Astrocyte of the cerebellum (primary cell): ENCODE results near the gene TAF5.
"Not testable (repeated sequence)": the region's sequence is repeated elsewhere in the genome, so short reads cannot be mapped to it uniquely, and the experiment has no call there.

Experiments
- DNase-seq: peaks from one replicate; pipeline ENCODE4 v3.0.0-alpha.2; 2011; ENCODE audit warnings: low read depth
- H3K4me3 ChIP-seq: 2 replicates; pipeline ENCODE4 v1.5.1; 2011; ENCODE audit warnings: mild to moderate bottlenecking, low read depth, low read length, moderate library complexity
- in situ Hi-C: cut with HindIII; loops from 2 replicates; pipeline ENCODE4 v1.10.0; 2017; ENCODE audit warnings: low sequenced_read_pairs
- TF ChIP-seq, protein P1 (sequence below): IDR thresholded peaks from 2 replicates; pipeline ENCODE4 v1.5.1; 2012; ENCODE audit warnings: low read length, low read depth, moderate library complexity, mild to moderate bottlenecking; ENCODE audit errors: missing control alignments

Gene TAF5

GRCh38 chr10:103397191-103397825, 29.5 kb downstream of the TAF5 start:
- H3K4me3 ChIP-seq: peak overlapping the region; percentile 82
- in situ Hi-C loops: loop anchor here (5.0 kb wide), 1 partner anchor 55 kb away; the partner anchor contains the start of gene CALHM2
- TF ChIP-seq, protein P1, sequence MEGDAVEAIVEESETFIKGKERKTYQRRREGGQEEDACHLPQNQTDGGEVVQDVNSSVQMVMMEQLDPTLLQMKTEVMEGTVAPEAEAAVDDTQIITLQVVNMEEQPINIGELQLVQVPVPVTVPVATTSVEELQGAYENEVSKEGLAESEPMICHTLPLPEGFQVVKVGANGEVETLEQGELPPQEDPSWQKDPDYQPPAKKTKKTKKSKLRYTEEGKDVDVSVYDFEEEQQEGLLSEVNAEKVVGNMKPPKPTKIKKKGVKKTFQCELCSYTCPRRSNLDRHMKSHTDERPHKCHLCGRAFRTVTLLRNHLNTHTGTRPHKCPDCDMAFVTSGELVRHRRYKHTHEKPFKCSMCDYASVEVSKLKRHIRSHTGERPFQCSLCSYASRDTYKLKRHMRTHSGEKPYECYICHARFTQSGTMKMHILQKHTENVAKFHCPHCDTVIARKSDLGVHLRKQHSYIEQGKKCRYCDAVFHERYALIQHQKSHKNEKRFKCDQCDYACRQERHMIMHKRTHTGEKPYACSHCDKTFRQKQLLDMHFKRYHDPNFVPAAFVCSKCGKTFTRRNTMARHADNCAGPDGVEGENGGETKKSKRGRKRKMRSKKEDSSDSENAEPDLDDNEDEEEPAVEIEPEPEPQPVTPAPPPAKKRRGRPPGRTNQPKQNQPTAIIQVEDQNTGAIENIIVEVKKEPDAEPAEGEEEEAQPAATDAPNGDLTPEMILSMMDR: no peak
- no peak for DNase-seq

DNA sequence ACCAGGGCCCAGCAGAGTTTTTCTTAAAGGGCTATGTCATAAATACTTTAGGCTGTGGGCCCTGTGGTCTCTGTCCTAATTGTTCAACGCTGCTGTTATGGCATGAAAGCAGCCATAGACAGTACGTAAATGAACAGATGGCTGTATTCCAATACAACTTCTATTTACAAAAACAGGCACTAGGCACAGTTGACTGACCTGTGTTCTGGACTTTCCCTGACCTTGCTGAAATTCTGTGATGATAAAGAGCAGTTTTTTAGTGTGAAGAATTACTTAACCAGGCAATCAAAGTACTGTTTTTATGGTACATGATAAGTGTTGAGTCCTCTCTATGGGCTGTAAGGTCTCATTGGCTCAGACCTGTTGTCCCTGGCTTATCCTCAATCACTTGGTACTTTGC, 45.8 kb downstream of the TAF5 start:
- in situ Hi-C loops: loop anchor here (10.0 kb wide), 1 partner anchor 61 kb away; the partner anchor contains the start of gene CALHM3
- no peak for DNase-seq
- TF ChIP-seq, protein P1: no peak
- H3K4me3 ChIP-seq: no peak overlapping the region

DNA sequence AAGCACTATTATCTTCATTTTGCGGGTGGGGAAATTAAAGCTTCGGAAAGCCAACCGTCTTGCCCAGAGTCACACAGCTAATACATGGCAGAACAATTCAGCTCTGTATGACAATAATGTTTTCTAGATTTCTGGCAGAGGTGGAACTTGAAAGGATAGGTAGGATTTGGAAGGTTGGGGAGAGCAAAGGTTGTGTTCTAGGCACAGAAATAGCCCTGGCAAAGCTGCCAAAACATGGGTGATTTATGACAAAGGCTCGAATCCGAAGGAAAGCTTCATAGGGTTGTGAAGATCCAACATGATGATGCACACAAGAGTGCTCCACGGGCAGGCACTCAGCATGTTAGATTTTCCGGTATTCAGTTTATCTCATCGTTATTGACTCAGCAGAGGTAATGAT, 47.8 kb downstream of the TAF5 start:
- TF ChIP-seq, protein P1: no peak
- DNase-seq: no peak
- in situ Hi-C loops: loop anchor here (10.0 kb wide), 1 partner anchor 59 kb away; the partner anchor contains the start of gene CALHM3
- no peak overlapping the region for H3K4me3 ChIP-seq

- peak; percentile 50 for DNase-seq
- TF ChIP-seq, protein P1: peak; percentile 48
- H3K4me3 ChIP-seq: no peak overlapping the region
- in situ Hi-C loops: loop anchor here (10.0 kb wide), 1 partner anchor 58 kb away; the partner anchor contains the start of gene CALHM3
These were observed 48.8 kb downstream of the TAF5 start for GRCh38 chr10:103416436-103417147.

- in situ Hi-C loops: loop anchor here (10.0 kb wide), 1 partner anchor 58 kb away; the partner anchor contains the start of gene CALHM3
- H3K4me3 ChIP-seq, DNase-seq: not testable (repeated sequence)
These were observed 49.3 kb downstream of the TAF5 start for GRCh38 chr10:103417148-103417469.

GRCh38 chr10:103417601-103418000, 49.8 kb downstream of the TAF5 start:
- in situ Hi-C loops: loop anchor here (10.0 kb wide), 1 partner anchor 57 kb away; the partner anchor contains the start of gene CALHM3
- no peak for DNase-seq
- TF ChIP-seq, protein P1: no peak
- H3K4me3 ChIP-seq: no peak overlapping the region

- TF ChIP-seq, protein P1: no peak
- in situ Hi-C loops: loop anchor here (10.0 kb wide), 1 partner anchor 56 kb away; the partner anchor contains the start of gene CALHM3
- H3K4me3 ChIP-seq: no peak overlapping the region
- DNase-seq: no peak
These were observed 51.3 kb downstream of the TAF5 start for GRCh38 chr10:103419101-103419500.
